IPS-15b (cell line): ENCODE measurements around the gene TWSG1.

Source experiments
- H3K27me3 ChIP-seq: one replicate; pipeline ENCODE4 v1.6.1; 2013; ENCODE audit warnings: low read length; ENCODE audit not compliant: control insufficient read depth, insufficient read depth
- H3K36me3 ChIP-seq: one replicate; pipeline ENCODE4 v1.6.1; 2013; ENCODE audit warnings: low read length; ENCODE audit not compliant: control insufficient read depth, insufficient read depth
- H3K4me1 ChIP-seq: one replicate; pipeline ENCODE4 v1.6.1; 2013; ENCODE audit warnings: mild to moderate bottlenecking, low read length; ENCODE audit not compliant: control insufficient read depth, insufficient read depth
- H3K4me3 ChIP-seq: one replicate; pipeline ENCODE4 v1.5.1; 2013; ENCODE audit warnings: low read depth, low read length
- H3K9ac ChIP-seq: one replicate; pipeline ENCODE4 v1.6.1; 2013; ENCODE audit warnings: low read depth, mild to moderate bottlenecking, low read length
- H3K9me3 ChIP-seq: one replicate; pipeline ENCODE4 v1.6.1; 2013; ENCODE audit warnings: mild to moderate bottlenecking, low read length; ENCODE audit not compliant: control insufficient read depth, insufficient read depth

TWSG1 gene

GRCh38 chr18:9321736-9322135 is 12.8 kb upstream of the TWSG1 start:
- Histone ChIP-seq H3K4me3 (no peak overlapping the region), H3K36me3 (no peaks in the 10 kb centered on the region), H3K4me1 (no peaks in the 10 kb centered on the region), H3K9me3 (no peaks in the 10 kb centered on the region), H3K27me3 (no peaks in the 10 kb centered on the region), H3K9ac (no peak overlapping the region)

- H3K4me1 ChIP-seq = no peaks in the 10 kb centered on the region
- no peak overlapping the region for H3K9ac ChIP-seq
- H3K36me3 ChIP-seq = no peaks in the 10 kb centered on the region
- H3K27me3 ChIP-seq = no peaks in the 10 kb centered on the region
- H3K9me3 ChIP-seq = no peaks in the 10 kb centered on the region
- H3K4me3 ChIP-seq = no peak overlapping the region
Measured at GRCh38 chr18:9322744-9323143, 11.8 kb upstream of the TWSG1 start.

GRCh38 chr18:9323750-9324445 is 10.7 kb upstream of the TWSG1 start:
- no peak overlapping the region for H3K4me3 ChIP-seq
- no peaks in the 10 kb centered on the region for H3K27me3 ChIP-seq
- no peaks in the 10 kb centered on the region for H3K36me3 ChIP-seq
- no peaks in the 10 kb centered on the region for H3K9me3 ChIP-seq
- no peaks in the 10 kb centered on the region for H3K4me1 ChIP-seq
- no peak overlapping the region for H3K9ac ChIP-seq

GRCh38 chr18:9325716-9326115 is 8.9 kb upstream of the TWSG1 start:
- no peaks in the 10 kb centered on the region for H3K4me1 ChIP-seq
- H3K36me3 ChIP-seq = no peaks in the 10 kb centered on the region
- no peaks in the 10 kb centered on the region for H3K9me3 ChIP-seq
- no peak overlapping the region for H3K4me3 ChIP-seq
- no peak overlapping the region for H3K9ac ChIP-seq
- no peaks in the 10 kb centered on the region for H3K27me3 ChIP-seq

- H3K9me3 ChIP-seq = no peaks in the 10 kb centered on the region
- H3K4me1 ChIP-seq = no peaks in the 10 kb centered on the region
- no peak overlapping the region for H3K9ac ChIP-seq
- H3K27me3 ChIP-seq = peaks cover 6% of the 10 kb centered on the region
- no peaks in the 10 kb centered on the region for H3K36me3 ChIP-seq
- H3K4me3 ChIP-seq = no peak overlapping the region
Measured at GRCh38 chr18:9328776-9329175, 5.8 kb upstream of the TWSG1 start.

- Histone ChIP-seq H3K36me3 (no peaks in the 10 kb centered on the region), H3K9ac (no peak overlapping the region), H3K27me3 (peaks cover 6% of the 10 kb centered on the region), H3K4me1 (no peaks in the 10 kb centered on the region), H3K9me3 (no peaks in the 10 kb centered on the region), H3K4me3 (no peak overlapping the region)
Measured at GRCh38 chr18:9329471-9329870, 5.1 kb upstream of the TWSG1 start.

- H3K9ac ChIP-seq = no peak overlapping the region
- H3K27me3 ChIP-seq = peaks cover 9% of the 10 kb centered on the region
- peaks cover under 1% of the 10 kb centered on the region for H3K4me1 ChIP-seq
- H3K4me3 ChIP-seq = no peak overlapping the region
- H3K36me3 ChIP-seq = no peaks in the 10 kb centered on the region
- H3K9me3 ChIP-seq = no peaks in the 10 kb centered on the region
Measured at GRCh38 chr18:9330419-9330818, 4.2 kb upstream of the TWSG1 start.

- Histone ChIP-seq H3K36me3 (peaks cover 3% of the 10 kb centered on the region), H3K9ac (peak overlapping the region; percentile 16), H3K27me3 (peaks cover 13% of the 10 kb centered on the region), H3K4me1 (peaks cover 2% of the 10 kb centered on the region), H3K4me3 (peak overlapping the region; percentile 72), H3K9me3 (no peaks in the 10 kb centered on the region)
Measured at GRCh38 chr18:9333441-9334328, 888 bp upstream of the TWSG1 start.

- peak overlapping the region; percentile 71 for H3K4me3 ChIP-seq
- no peaks in the 10 kb centered on the region for H3K9me3 ChIP-seq
- peak overlapping the region; percentile 70 for H3K9ac ChIP-seq
- peaks cover 13% of the 10 kb centered on the region for H3K27me3 ChIP-seq
- peaks cover 3% of the 10 kb centered on the region for H3K36me3 ChIP-seq
- H3K4me1 ChIP-seq = peaks cover 2% of the 10 kb centered on the region
Measured at GRCh38 chr18:9334973-9335696, 562 bp downstream of the TWSG1 start.

GRCh38 chr18:9335697-9336045 is 1.1 kb downstream of the TWSG1 start:
- H3K36me3 ChIP-seq = peaks cover 3% of the 10 kb centered on the region
- peaks cover 13% of the 10 kb centered on the region for H3K27me3 ChIP-seq
- peaks cover 2% of the 10 kb centered on the region for H3K4me1 ChIP-seq
- H3K9ac ChIP-seq = no peak overlapping the region
- H3K9me3 ChIP-seq = no peaks in the 10 kb centered on the region
- peak overlapping the region; percentile 71 for H3K4me3 ChIP-seq

GRCh38 chr18:9336827-9337226 is 2.3 kb downstream of the TWSG1 start:
- no peaks in the 10 kb centered on the region for H3K9me3 ChIP-seq
- H3K36me3 ChIP-seq = peaks cover 3% of the 10 kb centered on the region
- peaks cover 13% of the 10 kb centered on the region for H3K27me3 ChIP-seq
- H3K4me1 ChIP-seq = peaks cover 2% of the 10 kb centered on the region
- no peak overlapping the region for H3K9ac ChIP-seq
- no peak overlapping the region for H3K4me3 ChIP-seq
